Neural cell (in vitro differentiated cells): ENCODE results near the gene GDA.

ENCODE experiments used
- CTCF ChIP-seq: fragments of 450-650 bp; IDR thresholded peaks from 2 replicates; pipeline ENCODE4 v1.5.1; 2014; ENCODE audit warnings: antibody characterized with exemption, mild to moderate bottlenecking, moderate library complexity; ENCODE audit not compliant: poor library complexity, severe bottlenecking
- EP300 ChIP-seq: fragments of 450-650 bp; conservative IDR thresholded peaks from 2 replicates; pipeline ENCODE4 v1.6.1; 2014; ENCODE audit warnings: antibody characterized with exemption, mild to moderate bottlenecking, moderate library complexity; ENCODE audit not compliant: poor library complexity, severe bottlenecking
- EZH2 ChIP-seq: fragments of 200-600, 300-800 bp; shearing (Covaris generic), sonication (generic); IDR thresholded peaks from 2 replicates; pipeline ENCODE4 v1.6.1; 2014; ENCODE audit warnings: antibody characterized with exemption, low read length, borderline replicate concordance, mild to moderate bottlenecking; ENCODE audit not compliant: insufficient read depth, poor library complexity, severe bottlenecking
- MXI1 ChIP-seq: fragments of 450-650 bp; conservative IDR thresholded peaks from 2 replicates; pipeline ENCODE4 v1.6.1; 2014; ENCODE audit warnings: antibody characterized with exemption, mild to moderate bottlenecking; ENCODE audit not compliant: poor library complexity, severe bottlenecking
- REST ChIP-seq: IDR thresholded peaks from 2 replicates; pipeline ENCODE4 v1.6.1; 2012; ENCODE audit warnings: borderline replicate concordance

- TF ChIP-seq CTCF (no peak), EZH2 (no peak), REST (peak; percentile 26), MXI1 (peak; percentile 19), EP300 (peak; percentile 90)
Measured at GRCh38 chr9:72113056-72113455, 36.2 kb upstream of the GDA start.
